Right lobe of liver (tissue), 4 donors: Measurements from ENCODE around the gene ARHGAP21.

Source experiments
- POLR2A ChIP-seq: fragments of 450-650 bp; IDR thresholded peaks from one replicate; pipeline ENCODE4 v1.6.1; 2017; ENCODE audit warnings: antibody characterized with exemption, mild to moderate bottlenecking
- TF ChIP-seq, protein P1 (sequence below), 4 donors: fragments of 200-600 bp in 3 of 4; fragments of 450-650 bp in 1 of 4; IDR thresholded peaks; one replicate each; pipeline versions ENCODE4 v1.5.1 to v1.8.0; 2016 to 2022; ENCODE audit warnings: antibody characterized with exemption in 4 of 4, mild to moderate bottlenecking in 2 of 4
- donor health status: DM: no; HTN: no; CAD: no.
- donor health status: DM: no; HTN: no; CAD: no.
- donor health status: DM: no; HTN: yes; CAD: no.

DNA sequence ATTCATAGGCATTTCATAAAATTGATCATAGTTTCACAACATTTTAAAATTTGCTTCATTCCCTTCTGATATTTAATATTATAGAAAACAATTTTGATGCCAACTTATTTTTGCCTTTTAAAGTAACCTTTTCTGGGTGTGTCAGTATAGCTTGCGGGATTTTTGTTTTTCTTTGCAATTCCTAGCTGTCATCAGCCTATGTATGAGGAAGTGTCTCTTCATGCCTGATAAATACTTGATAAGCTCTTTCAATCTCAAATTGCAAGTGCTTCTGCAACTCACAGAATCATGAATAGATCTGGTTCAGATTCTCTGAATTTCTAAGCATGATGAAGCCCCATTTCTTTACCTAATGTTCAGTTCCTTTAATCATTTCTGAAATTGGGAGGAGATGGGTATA, 28.0 kb upstream of the ARHGAP21 start:
- TF ChIP-seq, protein P1, sequence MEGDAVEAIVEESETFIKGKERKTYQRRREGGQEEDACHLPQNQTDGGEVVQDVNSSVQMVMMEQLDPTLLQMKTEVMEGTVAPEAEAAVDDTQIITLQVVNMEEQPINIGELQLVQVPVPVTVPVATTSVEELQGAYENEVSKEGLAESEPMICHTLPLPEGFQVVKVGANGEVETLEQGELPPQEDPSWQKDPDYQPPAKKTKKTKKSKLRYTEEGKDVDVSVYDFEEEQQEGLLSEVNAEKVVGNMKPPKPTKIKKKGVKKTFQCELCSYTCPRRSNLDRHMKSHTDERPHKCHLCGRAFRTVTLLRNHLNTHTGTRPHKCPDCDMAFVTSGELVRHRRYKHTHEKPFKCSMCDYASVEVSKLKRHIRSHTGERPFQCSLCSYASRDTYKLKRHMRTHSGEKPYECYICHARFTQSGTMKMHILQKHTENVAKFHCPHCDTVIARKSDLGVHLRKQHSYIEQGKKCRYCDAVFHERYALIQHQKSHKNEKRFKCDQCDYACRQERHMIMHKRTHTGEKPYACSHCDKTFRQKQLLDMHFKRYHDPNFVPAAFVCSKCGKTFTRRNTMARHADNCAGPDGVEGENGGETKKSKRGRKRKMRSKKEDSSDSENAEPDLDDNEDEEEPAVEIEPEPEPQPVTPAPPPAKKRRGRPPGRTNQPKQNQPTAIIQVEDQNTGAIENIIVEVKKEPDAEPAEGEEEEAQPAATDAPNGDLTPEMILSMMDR (IDR thresholded peaks at IDR 0.05), result no peak
- no peak for TF ChIP-seq POLR2A
